ENCODE results near the gene B3GALT5. TPM values are rescaled to one million over a fixed set of nuclear protein-coding genes. Genes with fewer than 3 reads are reported as not detected.

The B3GALT5 gene
- total RNA-seq, 1 donor from 2014 or later, result 0.03 TPM

- DNase-seq, result no peak
- H3K4me3 ChIP-seq, result no peak overlapping the region
- peaks cover 32% of the 10 kb centered on the region for H3K27me3 ChIP-seq (ENCODE audit: low read depth)
- intact Hi-C loops (cut with micrococcal nuclease), result no loop called here
- no peaks in the 10 kb centered on the region for H3K9me3 ChIP-seq (replicated peaks)
- H3K36me3 ChIP-seq, result no peaks in the 10 kb centered on the region
- H3K4me1 ChIP-seq, result no peaks in the 10 kb centered on the region
- TF ChIP-seq CTCF (IDR thresholded peaks at IDR 0.05; ENCODE audit: borderline replicate concordance), result no peak
- H3K27ac ChIP-seq (replicated peaks), result no peak overlapping the region
Measured at GRCh38 chr21:39637971-39638240, 25.2 kb downstream of the B3GALT5 start.

GRCh38 chr21:39638281-39638680 is 25.5 kb downstream of the B3GALT5 start:
- intact Hi-C loops (cut with micrococcal nuclease), result no loop called here
- Histone ChIP-seq H3K4me3 (no peak overlapping the region), H3K36me3 (no peaks in the 10 kb centered on the region), H3K4me1 (no peaks in the 10 kb centered on the region), H3K27me3 (ENCODE audit: low read depth) (peaks cover 32% of the 10 kb centered on the region), H3K9me3 (replicated peaks) (no peaks in the 10 kb centered on the region), H3K27ac (replicated peaks) (no peak overlapping the region)
- DNase-seq, result no peak
- no peak for TF ChIP-seq CTCF (IDR thresholded peaks at IDR 0.05; ENCODE audit: borderline replicate concordance)

- Histone ChIP-seq H3K27ac (replicated peaks) (no peak overlapping the region), H3K4me1 (no peaks in the 10 kb centered on the region), H3K27me3 (ENCODE audit: low read depth) (peaks cover 32% of the 10 kb centered on the region), H3K4me3 (no peak overlapping the region), H3K36me3 (no peaks in the 10 kb centered on the region), H3K9me3 (replicated peaks) (no peaks in the 10 kb centered on the region)
- intact Hi-C loops (cut with micrococcal nuclease), result no loop called here
- no peak for DNase-seq
- no peak for TF ChIP-seq CTCF (IDR thresholded peaks at IDR 0.05; ENCODE audit: borderline replicate concordance)
Measured at GRCh38 chr21:39640754-39641153, 28.0 kb downstream of the B3GALT5 start.

- intact Hi-C loops (cut with micrococcal nuclease), result no loop called here
- TF ChIP-seq CTCF (IDR thresholded peaks at IDR 0.05; ENCODE audit: borderline replicate concordance), result no peak
- no peak for DNase-seq
- Histone ChIP-seq H3K27me3 (ENCODE audit: low read depth) (peaks cover 32% of the 10 kb centered on the region), H3K9me3 (replicated peaks) (no peaks in the 10 kb centered on the region), H3K36me3 (no peaks in the 10 kb centered on the region), H3K27ac (replicated peaks) (no peak overlapping the region), H3K4me3 (no peak overlapping the region), H3K4me1 (no peaks in the 10 kb centered on the region)
Measured at GRCh38 chr21:39641827-39642450, 29.2 kb downstream of the B3GALT5 start.

GRCh38 chr21:39644062-39644560 is 31.4 kb downstream of the B3GALT5 start:
- peaks cover 12% of the 10 kb centered on the region for H3K27me3 ChIP-seq (ENCODE audit: low read depth)
- no peak for TF ChIP-seq CTCF (IDR thresholded peaks at IDR 0.05; ENCODE audit: borderline replicate concordance)
- intact Hi-C loops (cut with micrococcal nuclease), result no loop called here

More at GRCh38 chr21:39644062-39644560, 31.4 kb downstream of the B3GALT5 start:
- no peaks in the 10 kb centered on the region for H3K4me1 ChIP-seq
- H3K9me3 ChIP-seq (replicated peaks), result no peaks in the 10 kb centered on the region
- no peaks in the 10 kb centered on the region for H3K36me3 ChIP-seq
- H3K4me3 ChIP-seq, result no peak overlapping the region
- no peak overlapping the region for H3K27ac ChIP-seq (replicated peaks)
- no peak for DNase-seq
